Activated T-cell treated with anti-CD3 and anti-CD28 coated beads, Interleukin-2, amount 50 U/mL, for 4 hours (primary cell): Measurements from ENCODE around the gene YTHDC1. TPM values are rescaled to one million over a fixed set of nuclear protein-coding genes. Genes with fewer than 3 reads are reported as not detected.
"Not testable (repeated sequence)": the region's sequence is repeated elsewhere in the genome, so short reads cannot be mapped to it uniquely, and the experiment has no call there.

Experiments used
- ATAC-seq, 2 donors: fragments of 200-7000 bp; cut with Tn5 transposase; one replicate each; pipeline ENCODE4 v1.10.0; 2021
- DNase-seq: peaks from one replicate; pipeline ENCODE4 v3.0.0-alpha.2; 2020
- H3K27me3 Mint-ChIP-seq: one replicate; pipeline ENCODE4 v1.8.0; 2021; ENCODE audit warnings: low read depth, mixed read lengths
- H3K36me3 Mint-ChIP-seq: one replicate; pipeline ENCODE4 v1.8.0; 2022; ENCODE audit warnings: mixed read lengths; ENCODE audit not compliant: insufficient read depth
- H3K4me1 Mint-ChIP-seq: one replicate; pipeline ENCODE4 v1.8.0; 2021; ENCODE audit warnings: low read depth, mixed read lengths
- H3K4me3 Mint-ChIP-seq: one replicate; pipeline ENCODE4 v1.8.0; 2021; ENCODE audit warnings: mild to moderate bottlenecking, moderate library complexity, mixed read lengths
- H3K9me3 Mint-ChIP-seq: one replicate; pipeline ENCODE4 v1.8.0; 2021; ENCODE audit warnings: mixed read lengths
- total RNA-seq, 3 donors: library from RNA; stranded (reverse); gene quantifications; one replicate each; pipeline ENCODE4 v1.2.1, GENCODE V29; 2021

Gene YTHDC1
- 10 to 100 TPM; 65.1 to 75.7 (median 75.6) TPM for total RNA-seq

DNA sequence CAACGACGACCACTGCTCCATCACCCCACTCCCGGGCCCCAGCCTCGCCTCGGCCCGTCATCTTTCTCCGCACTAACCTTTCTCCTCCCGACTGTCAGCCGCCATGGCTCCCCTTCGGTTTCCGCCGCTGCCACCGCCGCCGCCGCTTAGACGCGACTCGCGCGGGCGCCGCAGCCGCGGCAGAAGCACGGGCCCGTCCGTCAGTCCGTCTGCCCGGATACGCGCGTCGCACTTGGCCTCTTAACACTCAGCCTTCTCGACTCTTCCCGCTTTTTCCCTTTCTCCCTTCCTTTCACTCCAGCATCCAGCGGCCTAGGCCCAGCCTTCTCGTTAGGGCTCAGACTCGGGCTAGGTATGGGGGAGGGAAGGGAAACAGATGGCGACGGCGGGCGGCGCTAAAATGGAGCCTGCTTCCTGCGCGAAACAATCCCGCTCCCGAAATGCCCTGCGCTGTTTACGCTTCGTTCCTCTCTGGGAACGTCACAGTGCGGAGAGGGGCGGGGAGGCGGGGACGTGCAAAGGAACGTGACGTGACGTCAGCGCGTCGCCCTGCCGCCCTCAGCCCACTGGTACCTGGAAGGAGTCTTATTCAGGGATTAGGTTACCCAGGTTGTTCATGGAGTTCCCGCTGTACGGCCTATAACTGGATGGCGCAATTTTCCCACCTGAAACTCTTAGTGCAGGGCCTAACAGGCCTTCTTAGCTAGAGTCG, at the start of gene YTHDC1:
Gene YTHDC1 (minus strand): TSS at position 442 of the 712 bp plus-strand sequence. CDS start 337 bp downstream, at position 105.
- ATAC-seq = peak; percentile 96 to 97
- peaks cover 32% of the 10 kb centered on the region for H3K4me1 Mint-ChIP-seq
- DNase-seq = peak; percentile 93
- peaks cover 7% of the 10 kb centered on the region for H3K36me3 Mint-ChIP-seq
- H3K27me3 Mint-ChIP-seq = no peaks in the 10 kb centered on the region
- H3K9me3 Mint-ChIP-seq = no peaks in the 10 kb centered on the region
- H3K4me3 Mint-ChIP-seq = peak within 1 kb of the TSS; percentile 92

GRCh38 chr4:68399306-68399705, 49.4 kb upstream of the YTHDC1 start:
- H3K9me3 Mint-ChIP-seq = no peaks in the 10 kb centered on the region
- peaks cover 2% of the 10 kb centered on the region for H3K4me1 Mint-ChIP-seq
- H3K27me3 Mint-ChIP-seq = no peaks in the 10 kb centered on the region
- no peaks in the 10 kb centered on the region for H3K36me3 Mint-ChIP-seq
- no peak for DNase-seq
- ATAC-seq = no peak
- no peak overlapping the region for H3K4me3 Mint-ChIP-seq

GRCh38 chr4:68396756-68397155, 46.9 kb upstream of the YTHDC1 start:
- ATAC-seq = no peak
- H3K4me1 Mint-ChIP-seq = peaks cover 2% of the 10 kb centered on the region

GRCh38 chr4:68391436-68391835, 41.5 kb upstream of the YTHDC1 start:
- Mint-ChIP-seq H3K4me1 (no peaks in the 10 kb centered on the region), H3K27me3 (peaks cover under 1% of the 10 kb centered on the region), H3K9me3 (no peaks in the 10 kb centered on the region), H3K4me3 (no peak overlapping the region), H3K36me3 (no peaks in the 10 kb centered on the region)
- ATAC-seq = no peak
- DNase-seq = no peak

More at GRCh38 chr4:68396756-68397155, 46.9 kb upstream of the YTHDC1 start:
- Mint-ChIP-seq H3K36me3 (no peaks in the 10 kb centered on the region), H3K27me3 (no peaks in the 10 kb centered on the region), H3K9me3 (no peaks in the 10 kb centered on the region), H3K4me3 (no peak overlapping the region)
- no peak for DNase-seq

DNA sequence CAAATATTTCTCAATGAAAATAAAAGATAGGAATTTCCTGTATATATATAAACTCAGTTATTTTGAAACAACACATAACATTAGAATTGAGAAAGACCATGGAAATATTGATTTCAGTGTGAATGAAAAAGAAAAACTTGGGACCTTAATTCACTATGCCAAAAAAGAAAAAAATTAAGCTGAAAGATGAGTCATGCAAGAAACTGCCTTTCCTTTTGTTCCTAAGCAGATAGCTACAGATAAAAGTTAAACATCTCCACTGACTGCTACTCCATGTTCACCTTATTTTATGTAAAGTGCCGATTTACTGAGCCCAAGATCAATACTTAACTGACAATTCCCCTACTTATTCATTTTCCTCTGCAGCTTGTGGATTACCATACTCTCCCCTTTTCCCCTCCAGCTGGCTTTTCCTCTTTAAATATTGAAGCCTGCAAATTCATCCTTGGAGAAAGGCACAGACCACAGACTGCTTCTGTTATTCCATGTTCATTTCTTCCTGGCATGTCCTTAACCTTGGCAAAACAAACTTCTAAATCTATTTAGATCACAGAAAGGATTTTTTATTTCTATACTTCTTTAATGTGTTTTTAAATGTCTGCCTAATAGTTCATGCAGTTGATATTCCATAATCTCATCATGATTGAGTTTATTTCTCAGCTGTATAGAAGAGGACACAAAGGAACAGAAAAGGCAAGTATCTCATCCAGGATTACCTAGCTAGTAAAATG, 40.5 kb upstream of the YTHDC1 start:
- Mint-ChIP-seq H3K4me1 (no peaks in the 10 kb centered on the region), H3K36me3 (no peaks in the 10 kb centered on the region), H3K27me3 (peaks cover 5% of the 10 kb centered on the region), H3K4me3 (no peak overlapping the region), H3K9me3 (no peaks in the 10 kb centered on the region)
- no peak for ATAC-seq
- DNase-seq = no peak

GRCh38 chr4:68389386-68389913, 39.6 kb upstream of the YTHDC1 start:
- ATAC-seq, H3K4me1 Mint-ChIP-seq, H3K4me3 Mint-ChIP-seq: not testable (repeated sequence)

DNA sequence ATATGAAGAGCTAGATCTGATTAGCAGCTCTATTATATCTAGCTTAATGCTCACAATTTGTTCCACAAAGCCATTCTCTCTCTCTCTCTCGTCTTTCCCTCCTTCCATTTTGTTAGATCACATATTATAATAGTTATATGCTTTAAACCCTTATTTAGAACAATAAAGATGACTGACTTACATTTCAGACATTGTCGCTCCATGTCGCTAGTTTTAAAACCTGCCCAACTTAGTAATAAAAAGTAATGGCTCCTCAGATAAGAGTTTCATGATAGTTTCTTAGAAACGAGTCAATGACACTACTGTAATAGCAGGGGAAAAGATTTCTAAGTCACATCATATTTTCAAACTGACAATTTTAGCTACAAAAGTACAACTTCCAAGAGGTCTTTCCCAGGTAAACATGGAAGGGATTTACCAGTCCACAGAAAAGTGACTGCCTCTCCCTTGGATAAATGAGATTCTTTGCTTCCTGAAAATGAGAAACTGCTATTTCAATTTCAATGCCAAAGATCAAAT, 38.5 kb upstream of the YTHDC1 start:
- Mint-ChIP-seq H3K9me3 (no peaks in the 10 kb centered on the region), H3K27me3 (peaks cover 14% of the 10 kb centered on the region), H3K36me3 (no peaks in the 10 kb centered on the region), H3K4me1 (no peaks in the 10 kb centered on the region), H3K4me3 (no peak overlapping the region)
- DNase-seq (no peak), ATAC-seq (no peak)

More at GRCh38 chr4:68389386-68389913, 39.6 kb upstream of the YTHDC1 start:
- DNase-seq, H3K36me3 Mint-ChIP-seq, H3K27me3 Mint-ChIP-seq, H3K9me3 Mint-ChIP-seq: not testable (repeated sequence)

GRCh38 chr4:68385267-68385666, 35.4 kb upstream of the YTHDC1 start:
- DNase-seq (no peak), ATAC-seq (peak; percentile 50 to 57)
- no peaks in the 10 kb centered on the region for H3K4me1 Mint-ChIP-seq
- H3K9me3 Mint-ChIP-seq = no peaks in the 10 kb centered on the region
- H3K4me3 Mint-ChIP-seq = no peak overlapping the region
- peaks cover 14% of the 10 kb centered on the region for H3K27me3 Mint-ChIP-seq
- no peaks in the 10 kb centered on the region for H3K36me3 Mint-ChIP-seq

- H3K9me3 Mint-ChIP-seq = no peaks in the 10 kb centered on the region
- no peaks in the 10 kb centered on the region for H3K36me3 Mint-ChIP-seq
- no peaks in the 10 kb centered on the region for H3K4me1 Mint-ChIP-seq
- no peak overlapping the region for H3K4me3 Mint-ChIP-seq
- ATAC-seq (no peak), DNase-seq (no peak)
- H3K27me3 Mint-ChIP-seq = peaks cover 14% of the 10 kb centered on the region
Measured at GRCh38 chr4:68383115-68383514, 33.2 kb upstream of the YTHDC1 start.

GRCh38 chr4:68378226-68378625, 28.3 kb upstream of the YTHDC1 start:
- no peak overlapping the region for H3K4me3 Mint-ChIP-seq
- H3K27me3 Mint-ChIP-seq = peaks cover 4% of the 10 kb centered on the region
- no peak for ATAC-seq
- no peaks in the 10 kb centered on the region for H3K36me3 Mint-ChIP-seq
- DNase-seq = no peak
- H3K9me3 Mint-ChIP-seq = no peaks in the 10 kb centered on the region
- peaks cover 11% of the 10 kb centered on the region for H3K4me1 Mint-ChIP-seq

- Mint-ChIP-seq H3K36me3 (no peaks in the 10 kb centered on the region), H3K4me1 (peaks cover 11% of the 10 kb centered on the region), H3K4me3 (peak overlapping the region; percentile 75), H3K9me3 (no peaks in the 10 kb centered on the region), H3K27me3 (peaks cover 4% of the 10 kb centered on the region)
- ATAC-seq = peak; percentile 71 to 73
- peak; percentile 16 for DNase-seq
Measured at GRCh38 chr4:68375667-68376559, 26.0 kb upstream of the YTHDC1 start.

GRCh38 chr4:68373513-68373912, 23.6 kb upstream of the YTHDC1 start:
- no peaks in the 10 kb centered on the region for H3K9me3 Mint-ChIP-seq
- ATAC-seq = peak; percentile 96 to 97
- H3K36me3 Mint-ChIP-seq = no peaks in the 10 kb centered on the region
- H3K4me1 Mint-ChIP-seq = peaks cover 12% of the 10 kb centered on the region
- H3K4me3 Mint-ChIP-seq = peak overlapping the region; percentile 47
- H3K27me3 Mint-ChIP-seq = peaks cover 4% of the 10 kb centered on the region
- DNase-seq = peak; percentile 43

DNA sequence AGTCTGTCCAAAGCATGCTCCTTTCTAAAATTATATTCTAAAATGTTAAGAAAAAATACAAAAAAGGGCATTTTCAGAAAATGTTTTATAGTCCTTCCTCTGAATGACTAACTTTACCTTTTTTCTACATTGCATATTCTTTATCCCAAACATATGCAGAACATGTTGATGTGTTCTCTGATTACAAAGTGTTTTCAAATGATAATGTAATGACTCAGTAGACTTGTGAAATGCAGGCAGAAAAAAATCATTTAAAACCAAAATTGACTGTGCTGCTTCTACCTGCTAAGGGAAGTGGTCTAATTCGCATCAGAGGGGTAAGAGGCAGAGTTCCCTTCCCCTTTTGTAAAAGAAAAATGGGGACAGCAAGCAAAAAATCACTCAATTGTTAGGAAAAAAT, 22.7 kb upstream of the YTHDC1 start:
- Mint-ChIP-seq H3K27me3 (peaks cover 6% of the 10 kb centered on the region), H3K4me3 (no peak overlapping the region), H3K36me3 (no peaks in the 10 kb centered on the region), H3K4me1 (peaks cover 14% of the 10 kb centered on the region), H3K9me3 (no peaks in the 10 kb centered on the region)
- DNase-seq (no peak), ATAC-seq (no peak)
